Adrenal gland (tissue), 5 donors: Measurements from ENCODE around the gene ENGASE.

ENCODE experiments used
- CTCF ChIP-seq, 6 experiments: fragments of 450-650 bp in 4 of 6; fragments of 200-600 bp in 2 of 6; sonication (generic) in 1 of 6; IDR thresholded peaks; 1 replicate in 5 of 6; 2 replicates in 1 of 6; pipeline versions ENCODE4 v1.5.1 to v1.8.0; 2016 to 2021; ENCODE audit warnings: antibody characterized with exemption in 6 of 6, mild to moderate bottlenecking in 2 of 6, moderate library complexity in 1 of 6
- POLR2A ChIP-seq, 2 donors: fragments of 450-650 bp; IDR thresholded peaks; one replicate each; pipeline ENCODE4 v1.6.1; 2017; ENCODE audit warnings: antibody characterized with exemption in 2 of 2, mild to moderate bottlenecking in 2 of 2, moderate library complexity in 1 of 2
- donor health status: DM: no; HTN: no; CAD: no.

GRCh38 chr17:79034931-79035485 lies 39.6 kb upstream of the ENGASE start:
- no peak for TF ChIP-seq CTCF (IDR thresholded peaks at IDR 0.05)
- no peak for TF ChIP-seq POLR2A (IDR thresholded peaks at IDR 0.05)
